H1 (cell line): ENCODE data around the gene SYNJ1. TPM values are rescaled to one million over a fixed set of nuclear protein-coding genes. Genes with fewer than 3 reads are reported as not detected.

Experiments
- CTCF ChIA-PET: fragments of 300-600 bp; sonication (Branson Sonifier 250); formaldehyde crosslinking; loops from one replicate; lab custom pipeline; 2021; ENCODE audit not compliant: partially characterized antibody; lab: Charles Lee
- POLR2A ChIA-PET: fragments of 300-600 bp; sonication (Branson Sonifier 250); formaldehyde crosslinking; loops from one replicate; lab custom pipeline; 2021; ENCODE audit warnings: inconsistent platforms; ENCODE audit not compliant: partially characterized antibody; lab: Charles Lee
- DNase-seq, 2 experiments: peaks; one replicate each; pipeline versions ENCODE4 v3.0.0 to v3.0.0-alpha.2; 2010 to 2022; ENCODE audit warnings: low spot score in 2 of 2, low read depth in 1 of 2, mixed read lengths in 1 of 2
- FAIRE-seq: peaks from 2 replicates; lab custom pipeline; 2011; peaks lifted over from hg19 to GRCh38; lab: Jason Lieb, UNC
- H2AFZ ChIP-seq: 2 replicates; pipeline ENCODE4 v1.8.1; 2012; ENCODE audit warnings: low read length, inconsistent platforms
- H2AK5ac ChIP-seq: 2 replicates; pipeline ENCODE4 v1.6.1; 2013; ENCODE audit warnings: low read depth, low read length
- H2BK120ac ChIP-seq: replicated peaks from 2 replicates; pipeline ENCODE3; 2013; ENCODE audit warnings: low read depth, low read length, inconsistent platforms
- H2BK12ac ChIP-seq: 2 replicates; pipeline ENCODE4 v1.6.1; 2013; ENCODE audit warnings: low read depth, low read length
- H2BK15ac ChIP-seq: 2 replicates; pipeline ENCODE4 v1.6.1; 2013; ENCODE audit warnings: low read length
- H2BK20ac ChIP-seq: 2 replicates; pipeline ENCODE4 v1.6.1; 2013; ENCODE audit warnings: low read length
- H2BK5ac ChIP-seq: 2 replicates; pipeline ENCODE4 v1.6.1; 2013; ENCODE audit warnings: low read depth, low read length
- H3K14ac ChIP-seq: 2 replicates; pipeline ENCODE4 v1.6.1; 2013; ENCODE audit warnings: inconsistent platforms; ENCODE audit not compliant: insufficient read length
- H3K18ac ChIP-seq: 2 replicates; pipeline ENCODE4 v1.6.1; 2013; ENCODE audit warnings: low read length; ENCODE audit errors: extremely low read depth
- H3K23ac ChIP-seq: 2 replicates; pipeline ENCODE4 v1.6.1; 2013; ENCODE audit warnings: inconsistent platforms; ENCODE audit not compliant: insufficient read length
- H3K23me2 ChIP-seq: 2 replicates; pipeline ENCODE4 v1.6.1; 2013; ENCODE audit warnings: low read depth, low read length
- H3K27ac ChIP-seq: 2 replicates; pipeline ENCODE4 v1.6.1; 2011; ENCODE audit warnings: low read depth, low read length, inconsistent platforms
- H3K27me3 ChIP-seq, 4 experiments: replicated peaks in 1 of 4; 1 replicate in 1 of 4; 2 replicates in 3 of 4; pipeline versions ENCODE4 v1.6.1 to v1.8.1; 2011 to 2013; ENCODE audit warnings: low read length in 3 of 4, mild to moderate bottlenecking in 3 of 4, inconsistent platforms in 2 of 4, mixed read lengths in 2 of 4, moderate library complexity in 1 of 4; ENCODE audit not compliant: control insufficient read depth in 3 of 4, insufficient read depth in 3 of 4; ENCODE audit errors: extremely low read depth in 1 of 4
- H3K36me3 ChIP-seq, 4 experiments: 2 replicates each; pipeline versions ENCODE4 v1.6.1 to v1.8.1; 2011 to 2013; ENCODE audit warnings: mild to moderate bottlenecking in 4 of 4, low read length in 3 of 4, moderate library complexity in 2 of 4, control low read depth in 1 of 4, inconsistent platforms in 1 of 4; ENCODE audit not compliant: insufficient read depth in 4 of 4, control insufficient read depth in 2 of 4
- H3K4ac ChIP-seq: replicated peaks from 2 replicates; pipeline ENCODE3; 2013; ENCODE audit warnings: low read length, low read depth, mixed read lengths, inconsistent platforms; ENCODE audit not compliant: insufficient read length
- H3K4me1 ChIP-seq, 4 experiments: replicated peaks in 1 of 4; 1 replicate in 1 of 4; 2 replicates in 3 of 4; pipeline versions ENCODE4 v1.6.1 to v1.8.1; 2011 to 2013; ENCODE audit warnings: low read length in 3 of 4, inconsistent platforms in 2 of 4, mixed read lengths in 1 of 4; ENCODE audit not compliant: insufficient read depth in 4 of 4, control insufficient read depth in 3 of 4
- H3K4me2 ChIP-seq, 2 experiments: 2 replicates each; pipeline versions ENCODE4 v1.6.1 to v1.8.1; 2011 to 2013; ENCODE audit warnings: low read depth in 2 of 2, low read length in 2 of 2, control low read depth in 1 of 2, inconsistent platforms in 1 of 2, mild to moderate bottlenecking in 1 of 2; ENCODE audit not compliant: insufficient read depth in 1 of 2
- H3K4me3 ChIP-seq, 4 experiments: fragments of 200-600, 300-600 bp in 1 of 4; sonication (generic), shearing (Covaris generic), sonication (Bioruptor Twin) in 1 of 4; 2 replicates each; pipeline versions ENCODE4 v1.5.1 to v1.8.1; 2011 to 2016; ENCODE audit warnings: low read length in 4 of 4, low read depth in 3 of 4, control low read depth in 2 of 4, inconsistent platforms in 2 of 4, mild to moderate bottlenecking in 2 of 4, mixed read lengths in 1 of 4, moderate library complexity in 1 of 4; ENCODE audit not compliant: insufficient read depth in 2 of 4; ENCODE audit errors: extremely low read depth in 1 of 4
- H3K56ac ChIP-seq: replicated peaks from 2 replicates; pipeline ENCODE3; 2013; ENCODE audit warnings: low read depth, mild to moderate bottlenecking, mixed read lengths, low read length, inconsistent platforms; ENCODE audit not compliant: insufficient read length
- H3K79me1 ChIP-seq: 2 replicates; pipeline ENCODE4 v1.6.1; 2013; ENCODE audit warnings: low read depth, low read length, control low read depth
- H3K79me2 ChIP-seq, 2 experiments: 2 replicates each; pipeline versions ENCODE4 v1.6.1 to v1.8.1; 2012 to 2013; ENCODE audit warnings: low read length in 2 of 2, mild to moderate bottlenecking in 2 of 2, inconsistent platforms in 1 of 2; ENCODE audit not compliant: insufficient read depth in 2 of 2, control insufficient read depth in 1 of 2
- H3K9ac ChIP-seq, 4 experiments: replicated peaks in 1 of 4; 1 replicate in 1 of 4; 2 replicates in 3 of 4; pipeline versions ENCODE4 v1.6.1 to v1.8.1; 2011 to 2013; ENCODE audit warnings: low read depth in 3 of 4, low read length in 3 of 4, control low read depth in 2 of 4, mild to moderate bottlenecking in 2 of 4, moderate library complexity in 2 of 4, inconsistent platforms in 1 of 4; ENCODE audit errors: extremely low read depth in 1 of 4
- H3K9me3 ChIP-seq, 2 experiments: 2 replicates each; pipeline versions ENCODE4 v1.6.1 to v1.8.1; 2012 to 2013; ENCODE audit warnings: mild to moderate bottlenecking in 2 of 2, moderate library complexity in 2 of 2, control low read depth in 1 of 2, inconsistent platforms in 1 of 2, low read depth in 1 of 2, low read length in 1 of 2, mixed read lengths in 1 of 2; ENCODE audit not compliant: insufficient read depth in 2 of 2
- H4K20me1 ChIP-seq, 2 experiments: replicated peaks in 1 of 2; 2 replicates each; pipeline versions ENCODE3 to v1.8.1; 2011 to 2013; ENCODE audit warnings: inconsistent platforms in 2 of 2, low read length in 2 of 2, mild to moderate bottlenecking in 1 of 2; ENCODE audit not compliant: insufficient read depth in 2 of 2, control insufficient read depth in 1 of 2
- H4K5ac ChIP-seq: 2 replicates; pipeline ENCODE4 v1.6.1; 2013; ENCODE audit warnings: low read length, low read depth, mixed read lengths, inconsistent platforms; ENCODE audit not compliant: insufficient read length
- H4K8ac ChIP-seq: 2 replicates; pipeline ENCODE4 v1.8.0; 2013; ENCODE audit warnings: mild to moderate bottlenecking, moderate library complexity, low read length, inconsistent platforms; ENCODE audit not compliant: insufficient read depth; ENCODE audit errors: extremely low read depth
- H4K91ac ChIP-seq: replicated peaks from 2 replicates; pipeline ENCODE3; 2013; ENCODE audit warnings: low read length, mixed read lengths, inconsistent platforms; ENCODE audit not compliant: insufficient read length
- ATF3 ChIP-seq: IDR thresholded peaks from 2 replicates; pipeline ENCODE4 v1.6.1; 2011; ENCODE audit warnings: low read depth, mild to moderate bottlenecking, low read length; ENCODE audit not compliant: insufficient read depth
- FOSL1 ChIP-seq: IDR thresholded peaks from 2 replicates; pipeline ENCODE4 v1.6.1; 2011; ENCODE audit warnings: mild to moderate bottlenecking, low read depth, low read length, moderate library complexity; ENCODE audit not compliant: insufficient read depth
- HDAC2 ChIP-seq, 2 experiments: fragments of 300-600 bp in 1 of 2; sonication (generic) in 1 of 2; IDR thresholded peaks; 2 replicates each; pipeline ENCODE4 v1.6.1; 2011 to 2012; ENCODE audit warnings: low read depth in 2 of 2, low read length in 2 of 2, mild to moderate bottlenecking in 2 of 2, moderate library complexity in 2 of 2, borderline replicate concordance in 1 of 2, inconsistent platforms in 1 of 2
- PHF8 ChIP-seq: fragments of 200-600 bp; sonication (generic); conservative IDR thresholded peaks from 2 replicates; pipeline ENCODE4 v1.7.1; 2012; ENCODE audit warnings: low read depth, mild to moderate bottlenecking, inconsistent platforms, low read length, moderate library complexity
- RAD21 ChIP-seq, 2 experiments: IDR thresholded peaks in 1 of 2; conservative IDR thresholded peaks in 1 of 2; 2 replicates each; pipeline ENCODE4 v1.6.1; 2011; ENCODE audit warnings: low read depth in 2 of 2, low read length in 2 of 2, improper control_type of control experiment in 1 of 2, inconsistent platforms in 1 of 2, mild to moderate bottlenecking in 1 of 2, moderate library complexity in 1 of 2
- polyA plus RNA-seq, 7 experiments: library from polyadenylated mRNA; depleted of rRNA in 3 of 7; stranded (reverse) in 5 of 7; unstranded in 2 of 7; fragments of >200 nt in 5 of 7; fragments of 200-250 nt in 2 of 7; gene quantifications; 1 replicate in 5 of 7; 2 replicates in 1 of 7; 4 replicates in 1 of 7; pipeline versions ENCODE4 v1.2.1 to v1.2.3, GENCODE V29; 2011 to 2013; ENCODE audit warnings: missing spikeins in 2 of 7, mixed read lengths in 2 of 7
- total RNA-seq: library from RNA; stranded (reverse); fragmentation: NEBNext Ultra II Directional; extraction: Animal tissue kit (Norgen Biotek cat#: 25700); gene quantifications from 2 replicates; pipeline ENCODE4 v1.2.1, GENCODE V29; 2021

The SYNJ1 gene
- total and polyA plus RNA-seq, 2 of the 8 experiments (the other 6 are each of a cell fraction or from before 2014, with no cell fraction given): 1.3 to 4.3 TPM

GRCh38 chr21:32648165-32648564 is 79.6 kb downstream of the SYNJ1 start:
- Histone ChIP-seq H3K79me2 (no peaks in the 10 kb centered on the region), H3K14ac (no peak overlapping the region), H4K20me1 (no peaks in the 10 kb centered on the region), H3K27me3 (no peaks in the 10 kb centered on the region), H2BK20ac (no peak overlapping the region), H4K5ac (no peak overlapping the region), H3K56ac (no peak overlapping the region), H2AK5ac (no peak overlapping the region), H3K23ac (no peak overlapping the region), H3K4ac (no peak overlapping the region), H2BK15ac (no peak overlapping the region), H3K9me3 (no peaks in the 10 kb centered on the region), H3K9ac (no peak overlapping the region), H3K79me1 (no peaks in the 10 kb centered on the region), H2BK5ac (no peak overlapping the region), H3K27ac (no peak overlapping the region), H2AFZ (no peak overlapping the region), H3K4me1 (peaks cover 0 to 3% (median 0%) of the 10 kb centered on the region in 4 experiments; a peak in 3 of 7 replicates), H3K23me2 (no peaks in the 10 kb centered on the region), H3K4me3 (no peak overlapping the region), H3K36me3 (no peaks in the 10 kb centered on the region), H4K8ac (no peak overlapping the region), H2BK120ac (no peak overlapping the region), H3K18ac (no peak overlapping the region), H4K91ac (no peak overlapping the region), H2BK12ac (no peak overlapping the region), H3K4me2 (no peak overlapping the region)
- no peak for FAIRE-seq
- TF ChIP-seq PHF8 (no peak), HDAC2 (IDR thresholded peaks at IDR 0.05; ENCODE audit: borderline replicate concordance in 1 of 2, low read depth in 2 of 2, low read length in 2 of 2) (no peak), FOSL1 (no peak), ATF3 (no peak), RAD21 (IDR thresholded peaks at IDR 0.05 in 1 of 2, conservative IDR thresholded peaks at IDR 0.05 in 1 of 2; ENCODE audit: low read depth in 2 of 2, low read length in 2 of 2) (no peak)
- DNase-seq: no peak
- CTCF ChIA-PET: interaction anchor here (1.2 to 2.2 kb wide), 3 partner anchors 8 to 178 kb away, joined by 4 to 6 read pairs (median 5); no protein-coding TSS in a partner anchor
- POLR2A ChIA-PET: no interaction called here
